ENCODE data around the gene ST6GALNAC3.
"Not testable (repeated sequence)": the region's sequence is repeated elsewhere in the genome, so short reads cannot be mapped to it uniquely, and the experiment has no call there.

Gene ST6GALNAC3

DNA sequence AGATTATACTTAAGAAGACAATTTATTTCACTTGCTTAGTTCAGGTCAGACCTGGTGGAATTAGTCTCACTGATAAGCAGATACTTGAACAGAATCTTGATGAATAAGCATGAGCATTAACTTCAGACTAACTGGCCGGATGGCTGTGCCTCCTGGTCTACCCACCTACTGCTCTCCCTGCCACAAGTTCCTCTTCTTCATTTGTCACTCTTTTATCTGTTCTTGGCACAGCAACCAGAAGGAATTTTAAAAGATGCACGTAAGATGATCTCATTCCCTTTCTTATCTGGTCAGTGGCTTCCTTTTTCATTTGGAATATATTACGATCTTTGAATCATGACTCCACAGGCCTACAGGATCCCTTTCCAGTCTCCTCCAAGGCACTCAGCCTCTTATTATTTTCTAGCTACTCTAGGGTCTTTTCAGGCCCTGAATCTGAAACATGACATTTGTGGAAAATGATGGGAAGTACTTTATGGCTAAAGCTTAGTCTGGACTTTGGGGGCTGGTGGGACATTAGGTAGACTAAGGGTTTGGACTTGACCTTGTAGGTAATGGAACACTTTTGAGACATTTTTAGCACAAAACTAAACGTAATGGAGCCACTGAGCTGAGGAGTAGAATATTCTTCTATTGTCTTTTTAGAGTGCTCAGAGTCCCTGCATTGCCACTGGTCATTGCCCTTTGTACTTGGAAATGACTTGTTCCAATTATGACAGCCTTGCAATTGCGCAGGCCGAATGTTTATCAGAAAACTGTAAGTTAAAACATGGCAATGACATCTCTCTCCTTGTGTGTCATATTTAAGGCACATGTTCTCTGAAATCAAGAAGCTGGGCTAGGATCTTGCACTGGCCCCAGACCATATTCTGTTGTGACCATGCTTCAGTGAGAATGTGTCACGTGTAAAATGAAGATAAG lies 16.0 kb downstream of the ST6GALNAC3 start:
- no peak for DNase-seq (ENCODE audit: low spot score)
- H3K4me1 ChIP-seq (ENCODE audit: insufficient read depth, poor library complexity, severe bottlenecking): no peaks in the 10 kb centered on the region
- H3K27ac ChIP-seq (ENCODE audit: poor library complexity, severe bottlenecking): no peak overlapping the region
- TF ChIP-seq, protein P1, sequence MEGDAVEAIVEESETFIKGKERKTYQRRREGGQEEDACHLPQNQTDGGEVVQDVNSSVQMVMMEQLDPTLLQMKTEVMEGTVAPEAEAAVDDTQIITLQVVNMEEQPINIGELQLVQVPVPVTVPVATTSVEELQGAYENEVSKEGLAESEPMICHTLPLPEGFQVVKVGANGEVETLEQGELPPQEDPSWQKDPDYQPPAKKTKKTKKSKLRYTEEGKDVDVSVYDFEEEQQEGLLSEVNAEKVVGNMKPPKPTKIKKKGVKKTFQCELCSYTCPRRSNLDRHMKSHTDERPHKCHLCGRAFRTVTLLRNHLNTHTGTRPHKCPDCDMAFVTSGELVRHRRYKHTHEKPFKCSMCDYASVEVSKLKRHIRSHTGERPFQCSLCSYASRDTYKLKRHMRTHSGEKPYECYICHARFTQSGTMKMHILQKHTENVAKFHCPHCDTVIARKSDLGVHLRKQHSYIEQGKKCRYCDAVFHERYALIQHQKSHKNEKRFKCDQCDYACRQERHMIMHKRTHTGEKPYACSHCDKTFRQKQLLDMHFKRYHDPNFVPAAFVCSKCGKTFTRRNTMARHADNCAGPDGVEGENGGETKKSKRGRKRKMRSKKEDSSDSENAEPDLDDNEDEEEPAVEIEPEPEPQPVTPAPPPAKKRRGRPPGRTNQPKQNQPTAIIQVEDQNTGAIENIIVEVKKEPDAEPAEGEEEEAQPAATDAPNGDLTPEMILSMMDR (IDR thresholded peaks at IDR 0.05; ENCODE audit: poor library complexity, severe bottlenecking): no peak
- ATAC-seq (ENCODE audit: low read depth): no peak
- no peak overlapping the region for H3K4me3 ChIP-seq (ENCODE audit: severe bottlenecking)
- H3K36me3 ChIP-seq (ENCODE audit: low read depth): no peaks in the 10 kb centered on the region
- H3K9me3 ChIP-seq (ENCODE audit: severe bottlenecking): no peaks in the 10 kb centered on the region
- no peaks in the 10 kb centered on the region for H3K27me3 ChIP-seq (ENCODE audit: insufficient read depth, poor library complexity, severe bottlenecking)

DNA sequence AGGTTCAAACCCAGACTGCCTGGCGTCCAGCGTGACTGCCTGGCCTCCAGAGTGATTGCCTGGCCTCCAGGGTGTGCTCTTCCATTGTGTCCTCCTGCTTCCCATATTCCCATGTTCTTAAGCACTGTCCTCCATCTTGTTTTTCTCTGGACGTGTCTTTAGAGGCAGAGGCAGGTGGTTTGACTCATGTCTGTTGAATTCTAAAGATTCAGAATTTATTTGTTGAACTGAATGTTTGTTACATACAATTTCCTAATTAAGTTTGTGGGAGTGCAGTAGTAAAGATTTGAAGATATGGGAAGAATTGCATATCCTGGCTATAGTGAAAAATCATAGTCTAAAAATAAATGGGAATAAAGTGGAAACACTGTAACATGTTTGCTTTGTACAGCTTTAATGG lies 18.3 kb downstream of the ST6GALNAC3 start:
- TF ChIP-seq, protein P1 (IDR thresholded peaks at IDR 0.05; ENCODE audit: poor library complexity, severe bottlenecking): no peak
- no peaks in the 10 kb centered on the region for H3K27me3 ChIP-seq (ENCODE audit: insufficient read depth, poor library complexity, severe bottlenecking)
- no peak overlapping the region for H3K4me3 ChIP-seq (ENCODE audit: severe bottlenecking)
- no peaks in the 10 kb centered on the region for H3K36me3 ChIP-seq (ENCODE audit: low read depth)
- no peaks in the 10 kb centered on the region for H3K9me3 ChIP-seq (ENCODE audit: severe bottlenecking)
- no peak for ATAC-seq (ENCODE audit: low read depth)
- DNase-seq (ENCODE audit: low spot score): no peak
- H3K27ac ChIP-seq (ENCODE audit: poor library complexity, severe bottlenecking): no peak overlapping the region
- H3K4me1 ChIP-seq (ENCODE audit: insufficient read depth, poor library complexity, severe bottlenecking): no peaks in the 10 kb centered on the region

DNA sequence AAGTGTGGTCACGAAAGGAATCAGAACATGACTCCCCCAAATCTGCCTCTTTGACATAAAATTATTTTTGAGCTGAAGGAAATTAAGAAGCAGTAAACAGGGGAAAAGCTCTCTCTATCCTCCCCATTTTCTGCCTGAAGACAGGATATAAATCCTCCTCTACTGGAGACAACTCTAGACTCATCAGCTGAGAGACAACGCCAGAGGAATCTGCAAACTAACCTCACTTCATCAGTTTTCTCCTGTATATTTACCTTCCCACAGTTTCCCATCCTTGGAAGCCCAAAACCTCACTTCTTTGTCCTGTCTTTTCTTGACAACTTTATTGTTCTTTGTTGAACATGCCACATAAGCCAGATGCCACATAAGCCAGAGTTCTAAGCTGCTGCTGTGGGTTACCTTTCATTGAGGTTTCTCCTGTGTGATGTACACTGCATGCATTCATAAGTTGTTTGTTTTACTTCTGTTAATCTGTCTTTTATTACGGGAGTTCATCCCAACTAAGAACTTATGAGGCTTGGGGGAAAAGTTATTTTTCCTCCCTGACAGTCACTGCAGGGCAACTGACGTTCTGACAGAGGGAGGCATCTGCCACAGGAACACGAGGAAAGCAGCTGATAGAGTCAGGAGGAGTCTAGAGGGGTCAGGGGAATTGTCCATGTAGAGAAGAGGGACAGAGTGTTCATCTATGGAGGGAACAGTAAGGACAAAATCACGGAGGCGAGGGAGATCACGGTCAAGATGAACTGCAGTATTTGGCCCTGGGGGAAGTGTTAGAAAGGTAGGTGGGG lies 19.2 kb downstream of the ST6GALNAC3 start:
- Histone ChIP-seq H3K36me3 (ENCODE audit: low read depth) (no peaks in the 10 kb centered on the region), H3K27me3 (ENCODE audit: insufficient read depth, poor library complexity, severe bottlenecking) (no peaks in the 10 kb centered on the region), H3K4me3 (ENCODE audit: severe bottlenecking) (no peak overlapping the region), H3K4me1 (ENCODE audit: insufficient read depth, poor library complexity, severe bottlenecking) (no peaks in the 10 kb centered on the region), H3K9me3 (ENCODE audit: severe bottlenecking) (no peaks in the 10 kb centered on the region), H3K27ac (ENCODE audit: poor library complexity, severe bottlenecking) (no peak overlapping the region)
- ATAC-seq (ENCODE audit: low read depth): no peak
- TF ChIP-seq, protein P1 (IDR thresholded peaks at IDR 0.05; ENCODE audit: poor library complexity, severe bottlenecking): no peak
- no peak for DNase-seq (ENCODE audit: low spot score)

DNA sequence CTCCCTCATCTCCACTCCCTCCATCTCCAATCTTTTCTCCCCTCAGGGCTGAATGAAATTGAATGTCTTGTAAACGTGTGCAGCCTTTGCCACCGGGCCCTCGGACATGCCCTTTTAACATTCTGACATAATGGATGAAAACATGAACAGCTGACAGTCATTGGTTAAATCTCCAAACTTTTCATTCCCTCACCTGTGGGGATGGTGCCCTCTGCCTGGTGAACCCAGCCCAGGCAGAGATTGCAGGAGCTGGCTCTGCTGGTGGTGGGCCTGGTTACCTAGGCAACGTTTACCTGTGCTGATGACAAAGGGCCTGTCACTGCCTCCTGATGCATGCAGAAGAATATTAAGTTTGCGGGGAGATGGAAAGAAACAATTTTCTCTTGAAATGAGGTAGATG lies 21.3 kb downstream of the ST6GALNAC3 start:
- Histone ChIP-seq H3K4me1 (ENCODE audit: insufficient read depth, poor library complexity, severe bottlenecking) (no peaks in the 10 kb centered on the region), H3K9me3 (ENCODE audit: severe bottlenecking) (no peaks in the 10 kb centered on the region), H3K27ac (ENCODE audit: poor library complexity, severe bottlenecking) (no peak overlapping the region), H3K27me3 (ENCODE audit: insufficient read depth, poor library complexity, severe bottlenecking) (peaks cover 6% of the 10 kb centered on the region), H3K4me3 (ENCODE audit: severe bottlenecking) (no peak overlapping the region), H3K36me3 (ENCODE audit: low read depth) (no peaks in the 10 kb centered on the region)
- TF ChIP-seq, protein P1 (IDR thresholded peaks at IDR 0.05; ENCODE audit: poor library complexity, severe bottlenecking): no peak
- ATAC-seq (ENCODE audit: low read depth) (no peak), DNase-seq (ENCODE audit: low spot score) (no peak)

DNA sequence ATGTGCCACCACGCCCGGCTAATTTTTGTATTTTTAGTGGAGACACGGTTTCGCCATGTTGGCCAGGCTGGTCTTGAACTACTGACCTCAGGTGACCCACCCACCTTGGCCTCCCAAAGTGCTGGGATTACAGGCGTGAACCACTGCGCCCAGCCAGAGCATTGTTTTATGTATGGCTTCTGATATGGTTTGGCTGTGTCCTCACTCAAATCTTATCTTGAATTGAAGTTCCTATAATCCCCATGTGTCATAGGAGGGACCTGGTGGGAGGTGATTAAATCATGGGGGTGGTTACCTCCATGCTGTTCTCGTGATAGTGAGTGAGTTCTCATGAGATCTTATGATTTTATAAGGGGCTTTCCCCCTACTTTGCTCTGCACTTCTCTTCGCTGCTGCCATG lies 22.5 kb downstream of the ST6GALNAC3 start:
- H3K36me3 ChIP-seq (ENCODE audit: low read depth); H3K27ac ChIP-seq (ENCODE audit: poor library complexity, severe bottlenecking); H3K4me3 ChIP-seq (ENCODE audit: severe bottlenecking); DNase-seq (ENCODE audit: low spot score); H3K9me3 ChIP-seq (ENCODE audit: severe bottlenecking); ATAC-seq (ENCODE audit: low read depth); H3K27me3 ChIP-seq (ENCODE audit: insufficient read depth, poor library complexity, severe bottlenecking); H3K4me1 ChIP-seq (ENCODE audit: insufficient read depth, poor library complexity, severe bottlenecking): not testable (repeated sequence)
